Ascending aorta (tissue), 2 donors: Measurements from ENCODE around the gene CENPT. TPM values are rescaled to one million over a fixed set of nuclear protein-coding genes. Genes with fewer than 3 reads are reported as not detected.
A peak's percentile ranks its signal among the peaks of the same experiment; 100 is the strongest.
"Not testable (repeated sequence)": the region's sequence is repeated elsewhere in the genome, so short reads cannot be mapped to it uniquely, and the experiment has no call there.

ENCODE experiments used
- DNase-seq, 2 donors: peaks; one replicate each; pipeline ENCODE4 v3.0.0-alpha.2; 2019; ENCODE audit warnings: low spot score in 2 of 2
- H3K27ac ChIP-seq, 2 donors: fragments of 200-600 bp; sonication (generic); one replicate each; pipeline ENCODE4 v1.5.1; 2016 to 2017; ENCODE audit warnings: mild to moderate bottlenecking in 1 of 2
- H3K27me3 ChIP-seq: fragments of 200-600 bp; sonication (generic); one replicate; pipeline ENCODE4 v1.5.1; 2017
- H3K36me3 ChIP-seq, 2 donors: fragments of 200-600 bp; sonication (generic); one replicate each; pipeline ENCODE4 v1.5.1; 2016
- H3K4me1 ChIP-seq, 2 donors: fragments of 200-600 bp; sonication (generic); one replicate each; pipeline ENCODE4 v1.5.1; 2016 to 2017; ENCODE audit warnings: mild to moderate bottlenecking in 1 of 2
- H3K4me3 ChIP-seq, 2 donors: fragments of 200-600 bp; sonication (generic); one replicate each; pipeline ENCODE4 v1.5.1; 2016 to 2017; ENCODE audit warnings: mild to moderate bottlenecking in 1 of 2
- H3K9me3 ChIP-seq, 2 donors: fragments of 200-600 bp; sonication (generic); one replicate each; pipeline ENCODE4 v1.5.1; 2016
- CTCF ChIP-seq, 3 experiments: fragments of 200-600 bp in 2 of 3; fragments of 450-650 bp in 1 of 3; sonication (generic) in 2 of 3; IDR thresholded peaks; one replicate each; pipeline ENCODE4 v1.5.1; 2016 to 2019; ENCODE audit warnings: antibody characterized with exemption in 3 of 3, mild to moderate bottlenecking in 1 of 3, moderate library complexity in 1 of 3
- intact Hi-C: fragments of 100-400 bp; cut with DNase I; formaldehyde crosslinking; loops from one replicate; pipeline ENCODE4 v1.15.1; 2023
- total RNA-seq: library from RNA; depleted of rRNA; stranded (reverse); fragments of >200 nt; gene quantifications from one replicate; pipeline ENCODE4 v1.1.0, GENCODE V29; 2016

CENPT gene
- total RNA-seq, 1 donor from 2014 or later: 220 TPM

- intact Hi-C loops: no loop called here
Measured at GRCh38 chr16:67837811-67838210, 9.7 kb downstream of the CENPT start.

GRCh38 chr16:67837190-67837589 is 10.3 kb downstream of the CENPT start:
- intact Hi-C loops, DNase-seq, H3K36me3 ChIP-seq, H3K4me3 ChIP-seq, H3K27ac ChIP-seq, H3K27me3 ChIP-seq, H3K9me3 ChIP-seq: not testable (repeated sequence)
- peaks cover 0 to 12% of the 10 kb centered on the region in 2 donors for H3K4me1 ChIP-seq

More at GRCh38 chr16:67837811-67838210, 9.7 kb downstream of the CENPT start:
- no peak overlapping the region for H3K4me3 ChIP-seq
- no peak for TF ChIP-seq CTCF (IDR thresholded peaks at IDR 0.05)
- H3K27me3 ChIP-seq: no peaks in the 10 kb centered on the region
- no peak overlapping the region for H3K27ac ChIP-seq
- H3K36me3 ChIP-seq: no peaks in the 10 kb centered on the region
- DNase-seq: no peak
- H3K9me3 ChIP-seq: no peaks in the 10 kb centered on the region
- H3K4me1 ChIP-seq: peaks cover 3 to 12% of the 10 kb centered on the region in 2 donors

DNA sequence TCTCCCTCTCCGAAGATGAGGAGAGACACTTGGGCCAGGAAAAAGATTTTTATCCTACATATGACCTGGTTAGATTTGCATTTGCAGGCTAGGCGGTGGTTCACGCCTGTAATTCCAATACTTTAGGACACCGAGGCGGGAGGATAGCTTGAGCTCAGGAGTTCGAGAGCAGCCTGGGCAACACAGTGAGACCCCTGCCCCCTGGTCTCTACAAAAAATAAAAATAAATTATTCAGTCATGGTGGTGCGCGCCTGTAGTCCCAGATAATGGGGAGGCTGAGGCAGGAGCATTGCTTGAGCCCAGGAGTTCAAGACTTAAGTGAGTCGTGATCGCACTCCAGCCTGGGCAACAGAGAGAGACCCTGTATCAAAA is 13.3 kb downstream of the CENPT start:
- no peak for TF ChIP-seq CTCF (IDR thresholded peaks at IDR 0.05)
- H3K27ac ChIP-seq: peak overlapping the region; percentile 69
- intact Hi-C loops: loop anchor here (5.0 kb wide), 1 partner anchor 38 kb away; the partner anchor contains the start of gene EDC4
- no peak for DNase-seq
- H3K4me1 ChIP-seq: peaks cover 0 to 8% of the 10 kb centered on the region in 2 donors
- peak overlapping the region; percentile 79 to 80 for H3K4me3 ChIP-seq
- no peaks in the 10 kb centered on the region for H3K27me3 ChIP-seq
- no peaks in the 10 kb centered on the region for H3K9me3 ChIP-seq
- H3K36me3 ChIP-seq: peaks cover 26 to 30% of the 10 kb centered on the region in 2 donors

- Histone ChIP-seq H3K4me3 (peak overlapping the region; percentile 79 to 80), H3K27ac (peak overlapping the region; percentile 69), H3K9me3 (no peaks in the 10 kb centered on the region), H3K4me1 (peaks cover 0 to 8% of the 10 kb centered on the region in 2 donors), H3K27me3 (no peaks in the 10 kb centered on the region), H3K36me3 (peaks cover 30 to 36% of the 10 kb centered on the region in 2 donors)
- intact Hi-C loops: loop anchor here (5.0 kb wide), 1 partner anchor 39 kb away; the partner anchor contains the start of gene EDC4
- peak; percentile 76 to 97 for DNase-seq
- no peak for TF ChIP-seq CTCF (IDR thresholded peaks at IDR 0.05)
Measured at GRCh38 chr16:67833415-67834241, 13.9 kb downstream of the CENPT start.

- H3K27ac ChIP-seq: peak overlapping the region; percentile 69
Measured at GRCh38 chr16:67833030-67833414, 14.5 kb downstream of the CENPT start.

More at GRCh38 chr16:67833030-67833414, 14.5 kb downstream of the CENPT start:
- H3K9me3 ChIP-seq: no peaks in the 10 kb centered on the region
- TF ChIP-seq CTCF (IDR thresholded peaks at IDR 0.05): no peak
- DNase-seq: no peak
- intact Hi-C loops: loop anchor here (5.0 kb wide), 1 partner anchor 39 kb away; the partner anchor contains the start of gene EDC4
- H3K27me3 ChIP-seq: no peaks in the 10 kb centered on the region
- H3K4me1 ChIP-seq: peaks cover 0 to 8% of the 10 kb centered on the region in 2 donors
- H3K36me3 ChIP-seq: peaks cover 37 to 40% of the 10 kb centered on the region in 2 donors
- H3K4me3 ChIP-seq: peak overlapping the region; percentile 79 to 80
